ENCODE measurements around the gene GREM1.
A peak's percentile ranks its signal among the peaks of the same experiment; 100 is the strongest.

GREM1 gene

DNA sequence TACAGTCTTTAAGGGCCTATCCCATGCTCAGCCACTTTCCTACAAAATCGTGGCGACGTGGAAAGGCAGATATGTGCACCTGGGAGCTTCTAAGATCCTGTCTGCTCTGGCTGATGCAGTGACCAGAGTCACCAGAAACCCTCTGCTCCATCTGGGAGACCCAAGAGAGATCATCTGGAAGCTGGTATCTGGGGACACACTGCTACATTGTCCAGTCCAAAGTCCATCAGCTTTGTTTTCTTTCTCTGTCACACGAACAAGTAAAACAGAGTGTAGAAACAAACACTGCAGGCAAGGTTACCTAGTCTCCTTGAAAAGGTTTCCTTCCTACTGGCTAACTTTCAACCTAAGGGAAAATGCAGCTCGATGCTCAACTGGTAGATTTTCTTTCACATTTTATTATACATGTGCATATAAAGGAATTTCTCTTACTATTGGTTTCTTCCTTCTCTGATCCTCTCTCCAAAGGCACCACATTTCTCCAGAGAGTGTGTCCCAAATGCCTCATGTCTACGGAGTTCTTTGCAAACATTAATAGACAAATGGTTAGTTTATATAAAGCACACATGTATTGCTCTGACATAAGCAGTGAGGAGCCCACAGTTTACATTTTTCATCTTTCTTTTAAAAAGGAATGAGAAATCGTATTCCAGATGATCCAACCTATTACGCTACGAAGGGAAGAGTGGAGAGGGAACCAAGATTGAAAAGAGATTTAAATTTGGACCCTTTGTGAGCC lies 8.3 kb upstream of the GREM1 start:
- DNase-seq = no peak
- no peak for TF ChIP-seq POLR2A (IDR thresholded peaks at IDR 0.05; ENCODE audit: low read length)
- no peak for TF ChIP-seq GATA1 (IDR thresholded peaks at IDR 0.05; ENCODE audit: low read depth, low read length)

- TF ChIP-seq POLR2A (IDR thresholded peaks at IDR 0.05; ENCODE audit: low read length) (no peak), GATA1 (IDR thresholded peaks at IDR 0.05; ENCODE audit: low read depth, low read length) (no peak)
- no peak for DNase-seq
Measured at GRCh38 chr15:32715276-32715675, 2.5 kb upstream of the GREM1 start.

DNA sequence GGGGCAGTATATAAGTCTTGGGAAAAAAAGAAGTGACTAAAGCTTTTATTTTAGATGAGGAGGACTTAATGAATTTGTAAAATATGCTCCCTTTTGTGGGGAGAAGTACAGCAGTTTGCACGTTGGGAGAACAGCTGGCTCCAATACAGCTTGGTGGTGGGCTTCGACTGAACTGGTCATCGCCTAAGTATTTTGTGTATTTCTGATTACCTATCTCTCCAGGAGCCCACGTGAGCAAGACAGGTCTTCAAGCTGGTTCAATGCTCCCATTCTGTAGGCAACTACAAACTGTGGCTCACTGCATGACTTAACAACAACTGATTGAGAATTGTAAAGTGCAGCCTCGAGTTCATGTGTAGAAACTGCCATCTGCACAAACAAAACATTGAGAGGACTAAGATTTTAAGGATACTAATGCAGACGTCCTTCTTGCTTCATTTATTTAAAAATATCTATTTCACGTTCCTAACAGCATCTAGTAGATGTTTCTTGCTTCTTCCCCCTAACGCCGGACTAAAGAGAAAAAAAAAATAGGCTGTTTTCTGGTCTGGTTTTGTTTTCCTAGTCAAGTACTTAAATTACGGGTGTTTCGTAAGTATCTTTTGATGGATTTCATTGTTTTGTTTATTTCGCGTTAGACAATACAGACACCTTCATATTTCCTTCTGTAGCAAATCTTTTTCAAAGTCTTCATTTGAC lies 1.4 kb upstream of the GREM1 start:
- DNase-seq = no peak
- no peak for TF ChIP-seq GATA1 (IDR thresholded peaks at IDR 0.05; ENCODE audit: low read depth, low read length)
- no peak for TF ChIP-seq POLR2A (IDR thresholded peaks at IDR 0.05; ENCODE audit: low read length)

GRCh38 chr15:32716915-32717425 lies 834 bp upstream of the GREM1 start:
- no peak for DNase-seq
- no peak for TF ChIP-seq POLR2A (IDR thresholded peaks at IDR 0.05; ENCODE audit: low read length)
- no peak for TF ChIP-seq GATA1 (IDR thresholded peaks at IDR 0.05; ENCODE audit: low read depth, low read length)

DNA sequence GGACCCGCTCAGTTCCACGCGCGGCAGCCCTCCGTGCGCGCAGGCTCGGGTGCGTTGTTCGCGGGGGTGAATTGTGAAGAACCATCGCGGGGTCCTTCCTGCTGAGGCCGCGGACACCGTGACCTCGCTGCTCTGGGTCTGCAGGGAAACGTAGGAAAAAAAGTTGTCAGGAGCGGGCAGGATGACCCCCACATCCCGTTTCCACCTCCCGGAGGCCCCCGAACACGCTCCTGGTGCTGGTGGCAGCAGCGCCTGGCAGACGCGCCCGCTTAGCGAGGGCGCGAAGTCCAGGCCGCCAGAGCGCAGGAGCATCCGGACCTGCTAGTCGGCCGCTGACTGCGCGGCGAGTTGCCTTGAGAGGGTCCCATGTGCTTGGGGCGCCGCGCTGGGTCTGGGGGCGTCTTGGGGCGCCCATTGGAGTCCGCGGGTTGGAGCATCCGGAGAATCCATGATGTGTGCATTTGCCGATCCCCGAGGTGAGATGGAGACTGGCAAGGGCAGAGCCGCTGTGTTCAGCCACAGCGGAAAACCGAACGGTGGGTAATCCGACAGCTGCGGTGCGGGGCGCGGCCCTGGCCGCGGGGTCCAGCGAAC lies 520 bp downstream of the GREM1 start:
- TF ChIP-seq POLR2A (IDR thresholded peaks at IDR 0.05; ENCODE audit: low read length) = no peak
- TF ChIP-seq GATA1 (IDR thresholded peaks at IDR 0.05; ENCODE audit: low read depth, low read length) = no peak

GRCh38 chr15:32718821-32719716 lies 1.3 kb downstream of the GREM1 start:
- no peak for DNase-seq
- TF ChIP-seq POLR2A (IDR thresholded peaks at IDR 0.05; ENCODE audit: low read length) (no peak), GATA1 (IDR thresholded peaks at IDR 0.05; ENCODE audit: low read depth, low read length) (no peak)

More for the DNA sequence above, 520 bp downstream of the GREM1 start:
- DNase-seq = no peak

DNA sequence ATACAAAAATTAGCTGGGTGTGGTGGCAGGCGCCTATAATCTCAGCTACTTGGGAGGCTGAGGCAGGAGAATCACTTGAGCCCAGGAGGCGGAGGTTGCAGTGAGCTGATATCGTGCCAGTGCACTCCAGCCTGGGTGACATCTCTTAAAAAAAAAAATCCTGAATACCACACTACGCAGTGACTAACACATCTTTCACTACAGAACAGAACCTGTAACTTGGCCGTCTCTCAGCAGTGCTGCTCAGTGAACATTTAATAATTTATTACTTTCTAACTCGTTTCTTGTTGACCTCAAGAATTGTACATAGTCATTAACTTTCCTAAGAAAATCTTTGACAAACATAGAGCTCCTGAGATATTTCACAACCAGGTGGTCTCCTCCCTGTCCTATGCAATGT lies 3.8 kb downstream of the GREM1 start:
- TF ChIP-seq GATA1 (IDR thresholded peaks at IDR 0.05; ENCODE audit: low read depth, low read length) (no peak), POLR2A (IDR thresholded peaks at IDR 0.05; ENCODE audit: low read length) (no peak)
- DNase-seq = no peak

GRCh38 chr15:32722136-32722535 lies 4.3 kb downstream of the GREM1 start:
- DNase-seq = no peak
- no peak for TF ChIP-seq GATA1 (IDR thresholded peaks at IDR 0.05; ENCODE audit: low read depth, low read length)
- TF ChIP-seq POLR2A (IDR thresholded peaks at IDR 0.05; ENCODE audit: low read length) = no peak

DNA sequence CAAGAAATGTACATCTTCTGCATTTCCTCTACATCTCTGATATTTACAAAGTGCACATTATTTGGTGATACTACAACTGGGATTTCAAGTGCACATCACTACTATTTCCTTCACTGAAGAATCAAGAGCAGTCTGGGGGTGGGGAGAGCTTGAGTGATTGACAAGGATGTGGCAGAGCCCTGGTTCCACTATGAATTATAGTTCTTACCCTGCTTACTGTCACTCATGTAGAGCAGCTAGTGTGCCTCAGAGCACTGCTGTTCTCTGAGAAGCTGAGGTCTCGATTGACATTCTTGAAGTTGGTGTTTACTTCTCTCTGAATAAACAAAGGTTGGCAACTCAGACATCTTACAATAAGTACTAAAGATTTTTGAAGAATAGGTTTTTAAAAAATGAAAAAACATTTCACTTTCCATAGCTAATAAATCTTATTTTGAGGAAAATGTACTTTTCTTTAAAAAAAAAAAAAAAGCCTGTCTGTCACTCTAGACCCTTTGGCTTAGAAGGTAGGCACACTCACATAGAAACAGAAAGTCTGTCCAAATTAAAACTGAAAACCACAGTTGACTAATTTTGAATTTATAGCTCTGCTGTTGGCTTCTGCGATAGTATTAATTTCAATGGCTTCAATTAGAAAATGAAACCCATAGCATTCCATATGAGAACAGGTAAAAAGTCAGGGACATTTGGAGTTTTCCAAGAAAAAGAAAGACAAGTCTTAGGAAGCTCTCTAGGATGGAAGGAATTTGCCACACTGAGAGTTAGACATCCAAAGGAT lies 5.6 kb downstream of the GREM1 start:
- DNase-seq = no peak
- no peak for TF ChIP-seq GATA1 (IDR thresholded peaks at IDR 0.05; ENCODE audit: low read depth, low read length)
- TF ChIP-seq POLR2A (IDR thresholded peaks at IDR 0.05; ENCODE audit: low read length) = no peak

GRCh38 chr15:32729700-32730395 lies 12.0 kb downstream of the GREM1 start:
- no peak for DNase-seq
- TF ChIP-seq POLR2A (IDR thresholded peaks at IDR 0.05; ENCODE audit: low read length) (no peak), GATA1 (IDR thresholded peaks at IDR 0.05; ENCODE audit: low read depth, low read length) (no peak)

- DNase-seq = peak; percentile 30 to 51
- TF ChIP-seq POLR2A (IDR thresholded peaks at IDR 0.05; ENCODE audit: low read length) = no peak
- TF ChIP-seq GATA1 (IDR thresholded peaks at IDR 0.05; ENCODE audit: low read depth, low read length) = no peak
Measured at GRCh38 chr15:32730677-32731654, 13.2 kb downstream of the GREM1 start.
